ENCODE data around the gene BMI1. TPM values are rescaled to one million over a fixed set of nuclear protein-coding genes. Genes with fewer than 3 reads are reported as not detected.
"Not testable (repeated sequence)": the region's sequence is repeated elsewhere in the genome, so short reads cannot be mapped to it uniquely, and the experiment has no call there.

Gene BMI1
- total and polyA plus RNA-seq, 2 donors (not counting 1 experiment from before 2014, with no cell fraction given): 30.6 to 41.6 TPM

DNA sequence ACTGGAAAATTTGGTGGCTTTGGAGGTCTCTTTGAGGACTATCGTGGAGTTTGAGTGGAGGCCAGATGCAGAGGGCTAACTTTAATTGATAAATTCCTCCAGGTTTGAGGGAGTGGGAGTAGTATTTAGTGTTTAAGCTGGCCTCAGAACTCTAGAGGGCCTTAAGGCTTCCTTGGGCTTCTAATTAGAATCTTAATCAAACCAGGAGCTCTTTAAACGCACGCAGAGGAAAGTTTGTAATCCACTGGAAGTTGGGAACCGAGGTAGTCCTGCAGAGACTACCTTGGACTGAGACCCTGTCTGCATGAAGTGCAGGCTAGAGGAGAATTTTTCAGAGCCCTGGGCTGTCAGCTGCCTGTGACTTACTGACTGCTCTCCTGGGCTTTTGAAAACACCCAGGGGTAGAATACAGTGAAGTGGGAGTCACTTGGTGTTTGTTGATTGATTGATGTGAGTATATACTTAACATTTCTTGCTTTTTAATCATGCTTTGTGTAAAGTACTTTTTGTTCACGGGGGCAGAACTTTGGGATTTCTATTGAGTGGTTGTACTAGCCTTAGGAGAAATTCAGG lies 30.3 kb downstream of the BMI1 start:
- H3K27ac ChIP-seq (ENCODE audit: insufficient read depth, low read length): no peak overlapping the region
- no peak overlapping the region for H2AFZ ChIP-seq (ENCODE audit: low read length)
- no peak for TF ChIP-seq EZH2 (IDR thresholded peaks at IDR 0.05; ENCODE audit: low read length, missing control alignments)
- TF ChIP-seq, protein P1, sequence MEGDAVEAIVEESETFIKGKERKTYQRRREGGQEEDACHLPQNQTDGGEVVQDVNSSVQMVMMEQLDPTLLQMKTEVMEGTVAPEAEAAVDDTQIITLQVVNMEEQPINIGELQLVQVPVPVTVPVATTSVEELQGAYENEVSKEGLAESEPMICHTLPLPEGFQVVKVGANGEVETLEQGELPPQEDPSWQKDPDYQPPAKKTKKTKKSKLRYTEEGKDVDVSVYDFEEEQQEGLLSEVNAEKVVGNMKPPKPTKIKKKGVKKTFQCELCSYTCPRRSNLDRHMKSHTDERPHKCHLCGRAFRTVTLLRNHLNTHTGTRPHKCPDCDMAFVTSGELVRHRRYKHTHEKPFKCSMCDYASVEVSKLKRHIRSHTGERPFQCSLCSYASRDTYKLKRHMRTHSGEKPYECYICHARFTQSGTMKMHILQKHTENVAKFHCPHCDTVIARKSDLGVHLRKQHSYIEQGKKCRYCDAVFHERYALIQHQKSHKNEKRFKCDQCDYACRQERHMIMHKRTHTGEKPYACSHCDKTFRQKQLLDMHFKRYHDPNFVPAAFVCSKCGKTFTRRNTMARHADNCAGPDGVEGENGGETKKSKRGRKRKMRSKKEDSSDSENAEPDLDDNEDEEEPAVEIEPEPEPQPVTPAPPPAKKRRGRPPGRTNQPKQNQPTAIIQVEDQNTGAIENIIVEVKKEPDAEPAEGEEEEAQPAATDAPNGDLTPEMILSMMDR (conservative IDR thresholded peaks at IDR 0.05 in 1 of 2, IDR thresholded peaks at IDR 0.05 in 1 of 2; ENCODE audit: low read depth in 1 of 2, low read length in 2 of 2): no peak
- H3K4me2 ChIP-seq (ENCODE audit: extremely low read depth, insufficient read depth, low read length): no peak overlapping the region
- DNase-seq (ENCODE audit: low read depth in 2 of 2): no peak
- no peaks in the 10 kb centered on the region for H3K4me1 ChIP-seq (ENCODE audit: control insufficient read depth, extremely low read depth, insufficient read depth, low read length)
- no peaks in the 10 kb centered on the region for H3K36me3 ChIP-seq (ENCODE audit: control insufficient read depth, insufficient read depth, low read length)
- no peaks in the 10 kb centered on the region for H3K9me3 ChIP-seq (ENCODE audit: control insufficient read depth, insufficient read depth, low read depth, low read length)
- H3K4me3 ChIP-seq (replicated peaks in 1 of 4; ENCODE audit: control extremely low read depth in 1 of 4, insufficient read depth in 1 of 4, low read depth in 3 of 4, low read length in 4 of 4): no peak overlapping the region
- H3K79me2 ChIP-seq (ENCODE audit: control insufficient read depth, insufficient read depth, low read length): no peaks in the 10 kb centered on the region
- H4K20me1 ChIP-seq (ENCODE audit: control insufficient read depth, extremely low read depth, insufficient read depth, low read length): no peaks in the 10 kb centered on the region
- H3K27me3 ChIP-seq (ENCODE audit: control insufficient read depth, insufficient read depth, low read length): peaks cover 8% of the 10 kb centered on the region
- no peak overlapping the region for H3K9ac ChIP-seq (ENCODE audit: insufficient read depth, low read length)

DNA sequence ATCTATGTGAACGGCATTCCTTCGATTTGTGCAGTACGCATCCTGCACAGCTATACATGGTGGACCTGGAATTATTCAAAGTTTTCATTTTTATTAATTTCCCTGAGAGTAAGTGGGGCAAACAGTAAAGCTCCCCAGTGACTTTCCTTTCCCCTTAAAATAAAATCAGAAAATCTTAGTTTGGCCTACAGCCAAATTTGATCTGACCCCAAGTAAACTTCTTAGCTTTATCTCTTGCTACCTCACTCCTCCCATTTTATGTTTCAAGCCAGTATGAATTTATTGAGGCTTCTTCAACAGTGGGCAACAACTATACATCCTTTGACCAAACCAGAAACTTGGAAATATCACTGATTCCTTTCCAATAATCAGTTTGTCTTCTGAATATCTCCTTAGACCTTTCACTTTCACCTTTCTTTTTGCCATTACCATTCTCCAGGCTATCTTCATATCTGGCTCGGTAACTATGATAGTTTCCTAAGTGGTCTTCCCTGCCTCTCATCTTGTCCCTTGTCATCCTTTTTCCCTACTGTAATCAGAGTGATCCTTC lies 35.5 kb downstream of the BMI1 start:
- H3K27me3 ChIP-seq (ENCODE audit: control insufficient read depth, insufficient read depth, low read length): no peaks in the 10 kb centered on the region
- H4K20me1 ChIP-seq (ENCODE audit: control insufficient read depth, extremely low read depth, insufficient read depth, low read length): no peaks in the 10 kb centered on the region
- no peaks in the 10 kb centered on the region for H3K79me2 ChIP-seq (ENCODE audit: control insufficient read depth, insufficient read depth, low read length)
- no peak for TF ChIP-seq EZH2 (IDR thresholded peaks at IDR 0.05; ENCODE audit: low read length, missing control alignments)
- H3K9ac ChIP-seq (ENCODE audit: insufficient read depth, low read length): no peak overlapping the region
- H3K4me3 ChIP-seq (replicated peaks in 1 of 4; ENCODE audit: control extremely low read depth in 1 of 4, insufficient read depth in 1 of 4, low read depth in 3 of 4, low read length in 4 of 4): no peak overlapping the region
- no peaks in the 10 kb centered on the region for H3K4me1 ChIP-seq (ENCODE audit: control insufficient read depth, extremely low read depth, insufficient read depth, low read length)
- H3K27ac ChIP-seq (ENCODE audit: insufficient read depth, low read length): no peak overlapping the region
- H3K4me2 ChIP-seq (ENCODE audit: extremely low read depth, insufficient read depth, low read length): no peak overlapping the region
- no peaks in the 10 kb centered on the region for H3K9me3 ChIP-seq (ENCODE audit: control insufficient read depth, insufficient read depth, low read depth, low read length)
- H3K36me3 ChIP-seq (ENCODE audit: control insufficient read depth, insufficient read depth, low read length): no peaks in the 10 kb centered on the region
- no peak for DNase-seq (ENCODE audit: low read depth in 2 of 2)
- H2AFZ ChIP-seq (ENCODE audit: low read length): no peak overlapping the region

DNA sequence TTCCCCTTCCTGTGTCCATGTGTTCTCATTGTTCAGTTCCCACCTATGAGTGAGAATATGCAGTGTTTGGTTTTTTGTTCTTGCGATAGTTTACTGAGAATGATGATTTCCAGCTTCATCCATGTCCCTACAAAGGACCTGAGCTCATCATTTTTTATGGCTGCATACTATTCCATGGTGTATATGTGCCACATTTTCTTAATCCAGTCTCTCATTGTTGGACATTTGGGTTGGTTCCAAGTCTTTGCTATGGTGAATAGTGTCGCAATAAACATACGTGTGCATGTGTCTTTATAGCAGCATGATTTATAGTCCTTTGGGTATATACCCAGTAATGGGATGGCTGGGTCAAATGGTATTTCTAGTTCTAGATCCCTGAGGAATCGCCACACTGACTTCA lies 36.9 kb downstream of the BMI1 start:
- DNase-seq (ENCODE audit: low read depth in 2 of 2); H3K4me1 ChIP-seq (ENCODE audit: control insufficient read depth, extremely low read depth, insufficient read depth, low read length); H3K36me3 ChIP-seq (ENCODE audit: control insufficient read depth, insufficient read depth, low read length); H3K4me2 ChIP-seq (ENCODE audit: extremely low read depth, insufficient read depth, low read length); H3K79me2 ChIP-seq (ENCODE audit: control insufficient read depth, insufficient read depth, low read length); H3K4me3 ChIP-seq (replicated peaks in 1 of 4; ENCODE audit: control extremely low read depth in 1 of 4, insufficient read depth in 1 of 4, low read depth in 3 of 4, low read length in 4 of 4); H3K9ac ChIP-seq (ENCODE audit: insufficient read depth, low read length); H4K20me1 ChIP-seq (ENCODE audit: control insufficient read depth, extremely low read depth, insufficient read depth, low read length); H3K27me3 ChIP-seq (ENCODE audit: control insufficient read depth, insufficient read depth, low read length); H3K27ac ChIP-seq (ENCODE audit: insufficient read depth, low read length); H3K9me3 ChIP-seq (ENCODE audit: control insufficient read depth, insufficient read depth, low read depth, low read length); H2AFZ ChIP-seq (ENCODE audit: low read length): not testable (repeated sequence)

DNA sequence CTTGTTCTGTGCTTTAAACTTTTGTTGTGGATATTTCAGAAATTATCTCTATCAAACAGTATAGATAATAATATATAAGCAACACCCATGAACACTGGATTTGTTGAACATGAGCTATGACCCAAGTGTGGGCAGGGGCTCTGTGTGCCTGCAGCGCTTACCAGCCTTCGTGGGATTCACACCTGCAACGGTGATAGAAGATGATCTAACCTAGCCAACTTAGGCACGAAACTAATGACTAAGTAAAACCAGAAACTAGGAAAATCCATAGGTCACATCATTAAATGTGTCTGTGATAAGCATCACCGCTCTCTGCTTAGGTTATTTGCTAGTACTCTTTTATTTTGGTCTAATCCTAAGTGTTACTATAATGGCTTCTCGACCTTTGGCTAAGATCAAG lies 42.4 kb downstream of the BMI1 start:
- DNase-seq (ENCODE audit: low read depth in 2 of 2): no peak
- TF ChIP-seq EZH2 (IDR thresholded peaks at IDR 0.05; ENCODE audit: low read length, missing control alignments): no peak
- TF ChIP-seq, protein P1 (conservative IDR thresholded peaks at IDR 0.05 in 1 of 2, IDR thresholded peaks at IDR 0.05 in 1 of 2; ENCODE audit: low read depth in 1 of 2, low read length in 2 of 2): no peak
- H3K27me3 ChIP-seq (ENCODE audit: control insufficient read depth, insufficient read depth, low read length): no peaks in the 10 kb centered on the region
- H4K20me1 ChIP-seq (ENCODE audit: control insufficient read depth, extremely low read depth, insufficient read depth, low read length): no peaks in the 10 kb centered on the region
- no peak overlapping the region for H3K4me3 ChIP-seq (replicated peaks in 1 of 4; ENCODE audit: control extremely low read depth in 1 of 4, insufficient read depth in 1 of 4, low read depth in 3 of 4, low read length in 4 of 4)
- H3K36me3 ChIP-seq (ENCODE audit: control insufficient read depth, insufficient read depth, low read length): no peaks in the 10 kb centered on the region
- no peaks in the 10 kb centered on the region for H3K9me3 ChIP-seq (ENCODE audit: control insufficient read depth, insufficient read depth, low read depth, low read length)
- H3K4me1 ChIP-seq (ENCODE audit: control insufficient read depth, extremely low read depth, insufficient read depth, low read length): no peaks in the 10 kb centered on the region
- H3K79me2 ChIP-seq (ENCODE audit: control insufficient read depth, insufficient read depth, low read length): no peaks in the 10 kb centered on the region
- H3K4me2 ChIP-seq (ENCODE audit: extremely low read depth, insufficient read depth, low read length): no peak overlapping the region
- H3K9ac ChIP-seq (ENCODE audit: insufficient read depth, low read length): no peak overlapping the region
- H3K27ac ChIP-seq (ENCODE audit: insufficient read depth, low read length): no peak overlapping the region
- H2AFZ ChIP-seq (ENCODE audit: low read length): no peak overlapping the region
